Measurements from ENCODE around the gene UTP18. TPM values are rescaled to one million over a fixed set of nuclear protein-coding genes. Genes with fewer than 3 reads are reported as not detected.
"Not testable (repeated sequence)": the region's sequence is repeated elsewhere in the genome, so short reads cannot be mapped to it uniquely, and the experiment has no call there.

Gene UTP18
- total and polyA plus RNA-seq, 10 of the 15 experiments (the other 5 are each of a cell fraction or from before 2014, with no cell fraction given): 31.0 to 111 (median 58.8) TPM

GRCh38 chr17:51294338-51294737 is 34.0 kb downstream of the UTP18 start:
- SMC1A ChIA-PET (ENCODE audit: uncharacterized antibody, unreplicated experiment): interaction anchor here (0.7 kb wide), 1 partner anchor 12 kb away, joined by 3 read pairs; no protein-coding TSS in a partner anchor
- in situ Hi-C loops (cut with MboI); H4K20me1 ChIP-seq (ENCODE audit: control insufficient read depth, insufficient read depth); H3K4me3 ChIP-seq; H3K4me2 ChIP-seq (ENCODE audit: control insufficient read depth, insufficient read depth); H3K27me3 ChIP-seq (replicated peaks in 1 of 2; ENCODE audit: control insufficient read depth in 2 of 2, insufficient read depth in 2 of 2, low read length in 1 of 2); DNase-seq (ENCODE audit: low read depth, low spot score); H3K9ac ChIP-seq (ENCODE audit: control insufficient read depth, insufficient read depth, low read length); H3K27ac ChIP-seq (ENCODE audit: control insufficient read depth, insufficient read depth); BruUV-seq (replicated peaks); CTCF ChIA-PET; H3K4me1 ChIP-seq (ENCODE audit: control insufficient read depth, insufficient read depth, low read length); intact Hi-C loops (cut with micrococcal nuclease; ENCODE audit: unreplicated experiment); H3K9me3 ChIP-seq (replicated peaks; ENCODE audit: control insufficient read depth, insufficient read depth, low read length); POLR2A ChIA-PET; ATAC-seq; H3K79me2 ChIP-seq (ENCODE audit: control insufficient read depth, insufficient read depth, low read length); RAD21 ChIA-PET (ENCODE audit: unreplicated experiment); FAIRE-seq; H2AFZ ChIP-seq (ENCODE audit: control insufficient read depth, low read depth, low read length): not testable (repeated sequence)
- 98% methylated on average over 2 of the region's 2 CpGs for WGBS (ENCODE audit: insufficient coverage, insufficient replicate concordance, low lambda C conversion rate, missing lambda C conversion rate)
- H3K36me3 ChIP-seq (ENCODE audit: control insufficient read depth in 2 of 2, insufficient read depth in 2 of 2, low read length in 1 of 2): peaks cover 0 to 34% of the 10 kb centered on the region in 2 experiments; a peak in 2 of 4 replicates

GRCh38 chr17:51298508-51299371 is 38.4 kb downstream of the UTP18 start:
- no TSS peak for BruUV-seq (replicated peaks)
- TF ChIP-seq JUND (IDR thresholded peaks at IDR 0.05; ENCODE audit: low read depth, low read length) (no peak), POLR2AphosphoS5 (IDR thresholded peaks at IDR 0.05; ENCODE audit: low read length) (0 out of 2 replicates have a peak, but pooled peaks have one; percentile 34), RAD21 (IDR thresholded peaks at IDR 0.05; ENCODE audit: insufficient read depth, low read depth, low read length) (peak; percentile 63), CTCF (IDR thresholded peaks at IDR 0.05 in 2 of 3, conservative IDR thresholded peaks at IDR 0.05 in 1 of 3; ENCODE audit: control insufficient read depth in 2 of 3, extremely low read depth in 1 of 3, insufficient read depth in 1 of 3, low read depth in 3 of 3, low read length in 3 of 3) (peak; percentile 62 to 68 (median 63); a peak in 5 of 6 replicates)
- H3K4me1 ChIP-seq (ENCODE audit: control insufficient read depth, insufficient read depth, low read length): no peaks in the 10 kb centered on the region
- intact Hi-C loops (cut with micrococcal nuclease; ENCODE audit: unreplicated experiment) (loop anchor here (2.0 kb wide), 1 partner anchor 238 kb away; no protein-coding TSS in a partner anchor), in situ Hi-C loops (cut with MboI) (no loop called here)
- H3K27ac ChIP-seq (ENCODE audit: control insufficient read depth, insufficient read depth): no peak overlapping the region
- H3K4me2 ChIP-seq (ENCODE audit: control insufficient read depth, insufficient read depth): no peak overlapping the region
- H3K9me3 ChIP-seq (replicated peaks; ENCODE audit: control insufficient read depth, insufficient read depth, low read length): no peaks in the 10 kb centered on the region
- H3K36me3 ChIP-seq (ENCODE audit: control insufficient read depth in 2 of 2, insufficient read depth in 2 of 2, low read length in 1 of 2): peaks cover 0 to 17% of the 10 kb centered on the region in 2 experiments; a peak in 1 of 4 replicates
- H3K9ac ChIP-seq (ENCODE audit: control insufficient read depth, insufficient read depth, low read length): no peak overlapping the region
- ChIA-PET RAD21 (ENCODE audit: unreplicated experiment) (interaction anchor here (1.1 to 1.7 kb wide), 2 partner anchors 10 to 237 kb away, joined by 3 to 5 read pairs; no protein-coding TSS in a partner anchor), CTCF (interaction anchor here (1.0 to 3.0 kb wide), 9 partner anchors 10 to 808 kb away, joined by 3 to 18 read pairs (median 8); no protein-coding TSS in a partner anchor), POLR2A (no interaction called here), SMC1A (ENCODE audit: uncharacterized antibody, unreplicated experiment) (interaction anchor here (1.0 to 3.2 kb wide), 7 partner anchors 9 to 317 kb away, joined by 3 to 11 read pairs (median 3); no protein-coding TSS in a partner anchor)
- H3K27me3 ChIP-seq (replicated peaks in 1 of 2; ENCODE audit: control insufficient read depth in 2 of 2, insufficient read depth in 2 of 2, low read length in 1 of 2): no peaks in the 10 kb centered on the region
- peak; percentile 71 for FAIRE-seq
- H3K79me2 ChIP-seq (ENCODE audit: control insufficient read depth, insufficient read depth, low read length): no peaks in the 10 kb centered on the region
- H2AFZ ChIP-seq (ENCODE audit: control insufficient read depth, low read depth, low read length): no peak overlapping the region
- no peaks in the 10 kb centered on the region for H4K20me1 ChIP-seq (ENCODE audit: control insufficient read depth, insufficient read depth)
- 0 out of 3 replicates have a peak, but pooled peaks have one; percentile 38 for ATAC-seq
- 69% methylated on average over 10 of the region's 10 CpGs for WGBS (ENCODE audit: insufficient coverage, insufficient replicate concordance, low lambda C conversion rate, missing lambda C conversion rate)
- DNase-seq (ENCODE audit: low read depth, low spot score): no peak
- H3K4me3 ChIP-seq: no peak overlapping the region

Data from GM12878 (cell line).